Measurements from ENCODE around the gene MBD4. TPM values are rescaled to one million over a fixed set of nuclear protein-coding genes. Genes with fewer than 3 reads are reported as not detected.

The MBD4 gene
- 23.4 and 30.7 TPM in 2 replicates for total RNA-seq (ENCODE audit: low replicate concordance)

DNA sequence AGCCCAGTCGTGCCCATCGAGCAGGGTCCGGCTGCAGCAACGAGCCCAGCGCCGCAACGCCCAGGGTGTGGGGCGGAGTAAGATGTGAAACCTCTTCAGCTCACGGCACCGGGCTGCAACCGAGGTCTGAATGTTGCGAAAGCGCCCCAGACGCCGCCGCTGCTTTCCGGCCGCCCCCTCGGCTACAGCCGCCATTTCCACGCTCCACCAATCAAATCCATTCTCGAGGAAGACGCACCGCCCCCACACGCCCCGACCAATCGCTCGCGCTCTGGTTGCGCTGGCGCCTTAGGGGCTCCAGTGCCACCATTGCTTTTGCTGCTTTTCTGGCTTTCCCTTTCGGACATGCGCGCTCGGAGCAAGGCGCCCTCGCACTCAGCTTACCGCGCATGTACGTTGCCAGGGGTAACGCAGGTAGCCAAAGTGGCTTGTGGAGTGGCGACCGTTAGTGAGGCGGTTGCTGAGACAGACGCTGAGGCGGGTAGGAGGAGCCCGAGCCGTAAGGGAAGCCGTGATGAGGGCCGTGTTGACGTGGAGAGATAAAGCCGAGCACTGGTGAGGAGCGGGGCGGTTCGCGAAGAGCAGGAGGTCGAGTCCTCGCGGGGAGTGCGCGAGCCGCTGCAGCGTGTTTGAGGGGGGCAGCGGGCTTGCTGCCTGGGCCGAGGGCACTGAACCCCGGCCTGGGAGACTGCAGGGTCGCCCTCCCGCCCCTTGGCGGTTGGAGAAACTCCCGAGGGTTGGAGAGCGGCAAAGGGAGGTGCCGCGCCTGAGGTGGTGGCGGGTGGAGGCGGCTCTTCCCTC is at the start of gene MBD4, which contains the start of gene IFT122:
Gene MBD4 (minus strand): TSS at position 132 of the 801 bp plus-strand sequence. CDS start 115 bp downstream, at position 17.
Gene IFT122 (plus strand): TSS at position 408 of the 801 bp plus-strand sequence. CDS start 107 bp downstream, at position 515.

DNA sequence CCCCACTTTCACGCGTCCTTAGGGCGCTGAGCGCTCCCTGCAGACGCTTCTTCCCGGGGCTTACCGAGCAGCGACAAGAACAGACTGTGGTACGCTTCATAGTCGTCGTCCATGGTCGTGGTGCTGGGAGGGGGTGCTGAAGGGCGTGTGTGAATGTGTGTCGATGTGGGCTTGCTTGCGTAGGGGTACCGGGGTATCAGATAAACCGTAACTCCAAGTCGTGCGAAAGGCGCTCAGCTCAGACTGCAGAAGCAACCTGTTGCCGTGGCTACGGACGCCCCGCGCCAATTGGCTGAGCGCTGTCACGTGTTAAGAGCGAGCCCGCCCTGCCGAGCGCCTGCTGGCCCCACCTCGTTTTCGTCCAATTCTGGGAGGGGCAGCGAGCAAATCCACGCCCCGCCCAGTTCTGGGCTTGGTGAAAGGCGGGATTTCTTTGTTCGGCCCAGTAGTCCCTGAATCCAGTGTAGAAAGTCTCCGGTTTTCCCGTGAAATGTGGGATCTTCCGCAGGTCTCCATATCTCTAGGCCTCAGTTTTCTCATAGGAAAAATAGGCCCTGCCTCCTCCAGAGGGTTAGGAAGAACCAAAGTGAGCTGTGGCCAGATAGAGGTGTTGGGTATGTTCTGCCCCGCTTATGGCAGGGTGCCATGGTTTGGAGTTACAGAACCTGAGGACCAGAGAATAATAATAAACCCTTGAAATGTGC is 11.2 kb downstream of the MBD4 start, which contains the start of gene EFCAB12:
Gene EFCAB12 (minus strand): TSS at position 261 of the 704 bp plus-strand sequence. CDS start 148 bp downstream, at position 113.

Other genes with a start within 250 kb of the MBD4 start
- gene COPG1, start 190.3 kb downstream of the MBD4 start, total RNA-seq (ENCODE audit: low replicate concordance): 473 and 490 TPM in 2 replicates
- gene HMCES, start 161.1 kb downstream of the MBD4 start, total RNA-seq (ENCODE audit: low replicate concordance): 9.8 and 19.8 TPM in 2 replicates
- 0.08 TPM in 1 of 2 replicates, not detected in the other for gene EFCAB12, start 11.3 kb downstream of the MBD4 start, total RNA-seq (ENCODE audit: low replicate concordance)
- gene IFT122, start 276 bp upstream of the MBD4 start, total RNA-seq (ENCODE audit: low replicate concordance): 26.4 and 50.1 TPM in 2 replicates
- not detected in 2 replicates for gene RHO, start 88.7 kb upstream of the MBD4 start, total RNA-seq (ENCODE audit: low replicate concordance)
- not detected in 2 replicates for gene H1-8, start 103.2 kb upstream of the MBD4 start, total RNA-seq (ENCODE audit: low replicate concordance)
- 127 and 139 TPM in 2 replicates for gene PLXND1, start 166.7 kb upstream of the MBD4 start, total RNA-seq (ENCODE audit: low replicate concordance)